Anterior cingulate cortex (tissue), 58 donors: ENCODE measurements around the gene THNSL1.
"Not testable (repeated sequence)": the region's sequence is repeated elsewhere in the genome, so short reads cannot be mapped to it uniquely, and the experiment has no call there.

Experiments used
- DNase-seq, 58 donors: peaks; one replicate each; lab custom pipeline; 2025; lab: John Stamatoyannopoulos, UW

THNSL1 gene, protein sequence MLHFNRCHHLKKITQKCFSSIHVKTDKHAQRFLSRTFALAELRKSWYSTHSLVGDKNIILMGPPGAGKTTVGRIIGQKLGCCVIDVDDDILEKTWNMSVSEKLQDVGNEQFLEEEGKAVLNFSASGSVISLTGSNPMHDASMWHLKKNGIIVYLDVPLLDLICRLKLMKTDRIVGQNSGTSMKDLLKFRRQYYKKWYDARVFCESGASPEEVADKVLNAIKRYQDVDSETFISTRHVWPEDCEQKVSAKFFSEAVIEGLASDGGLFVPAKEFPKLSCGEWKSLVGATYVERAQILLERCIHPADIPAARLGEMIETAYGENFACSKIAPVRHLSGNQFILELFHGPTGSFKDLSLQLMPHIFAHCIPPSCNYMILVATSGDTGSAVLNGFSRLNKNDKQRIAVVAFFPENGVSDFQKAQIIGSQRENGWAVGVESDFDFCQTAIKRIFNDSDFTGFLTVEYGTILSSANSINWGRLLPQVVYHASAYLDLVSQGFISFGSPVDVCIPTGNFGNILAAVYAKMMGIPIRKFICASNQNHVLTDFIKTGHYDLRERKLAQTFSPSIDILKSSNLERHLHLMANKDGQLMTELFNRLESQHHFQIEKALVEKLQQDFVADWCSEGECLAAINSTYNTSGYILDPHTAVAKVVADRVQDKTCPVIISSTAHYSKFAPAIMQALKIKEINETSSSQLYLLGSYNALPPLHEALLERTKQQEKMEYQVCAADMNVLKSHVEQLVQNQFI

DNA sequence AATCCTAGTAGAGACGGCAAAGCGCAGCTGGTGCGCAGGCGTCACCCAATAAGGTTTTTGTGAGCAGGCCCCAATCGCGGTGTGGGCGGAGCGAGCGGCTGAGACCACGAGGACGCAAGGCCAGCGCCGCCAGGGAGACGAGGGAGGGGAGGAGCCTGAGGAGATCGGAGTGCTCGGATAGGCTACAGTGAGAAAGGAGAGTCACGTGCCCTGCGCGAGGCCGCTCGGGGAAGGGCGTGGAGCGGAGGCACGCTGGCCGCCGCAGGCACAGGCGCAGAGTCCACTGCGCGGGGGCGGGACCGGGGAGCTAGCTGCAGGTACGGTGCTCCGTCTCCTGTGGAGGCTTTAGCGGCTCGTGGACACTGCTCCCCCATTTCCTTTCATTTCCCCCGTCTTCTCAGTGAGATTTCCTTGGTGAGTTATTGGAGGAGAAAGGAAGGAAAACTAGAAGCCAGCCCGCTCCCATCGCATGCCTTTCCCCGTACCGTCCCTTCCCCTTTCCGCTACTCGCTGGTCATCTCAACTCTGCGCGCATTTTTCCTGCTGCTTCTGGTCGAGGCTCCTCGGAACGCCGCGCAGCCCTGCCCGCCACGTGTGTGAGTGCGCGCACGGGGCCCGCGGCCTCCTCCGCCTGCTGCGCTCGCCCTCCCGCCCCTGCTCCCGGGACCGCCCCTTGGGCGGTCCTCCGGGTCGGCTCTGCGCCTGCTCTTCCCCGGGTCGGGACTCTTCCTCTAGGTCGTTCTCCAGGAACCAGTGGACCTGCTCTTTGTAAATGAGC lies at the start of gene THNSL1:
TSS of gene THNSL1 (plus strand) at position 237 of the 778 bp plus-strand sequence. CDS start 6,612 bp downstream, outside the sequence.
- DNase-seq = peak; percentile 79 to 99 (median 98)

DNA sequence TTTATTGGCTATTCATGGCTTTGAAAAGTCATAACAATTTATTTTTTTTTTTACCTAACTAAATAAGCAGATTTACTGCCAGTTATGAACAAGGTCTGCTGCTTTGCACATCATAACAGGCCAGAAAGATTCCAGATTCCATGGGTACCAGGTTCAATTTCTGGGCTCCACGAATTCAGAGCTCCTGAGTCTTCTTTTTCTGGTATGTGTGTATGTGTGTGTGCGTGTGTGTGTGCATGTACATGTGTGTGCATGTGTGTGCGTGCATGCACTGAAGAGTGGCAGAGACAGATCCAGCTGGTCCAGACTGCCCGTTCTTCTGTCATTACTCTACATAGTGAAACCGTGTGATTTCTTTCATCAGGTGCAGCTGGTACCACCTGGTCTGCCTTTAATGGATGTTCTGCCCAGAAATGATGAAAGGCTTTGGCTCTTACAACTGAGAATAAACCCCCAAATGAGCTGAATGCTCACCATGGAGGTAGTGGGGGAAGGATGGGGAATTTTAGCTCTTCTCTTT lies 49.4 kb upstream of the THNSL1 start:
- no peak for DNase-seq

DNA sequence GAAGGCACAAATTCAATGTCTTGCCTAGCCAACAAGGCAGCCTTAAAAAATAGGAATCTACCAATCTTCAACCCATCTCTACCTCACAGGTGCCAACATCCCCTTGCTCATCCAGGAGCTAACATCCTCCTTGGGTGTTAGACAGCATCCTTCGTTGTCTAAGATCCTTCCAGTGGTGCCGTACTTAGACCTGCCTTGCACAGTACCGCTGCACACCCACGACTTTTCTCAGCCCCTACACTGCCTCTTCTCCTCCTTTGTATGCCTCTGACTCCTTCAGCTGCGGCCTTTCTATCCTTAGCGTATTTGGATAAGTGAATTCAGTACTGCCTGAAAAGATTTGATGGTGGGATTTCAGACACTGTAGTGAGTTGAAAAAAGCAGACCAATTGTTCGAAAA lies 48.1 kb upstream of the THNSL1 start:
- no peak for DNase-seq

DNA sequence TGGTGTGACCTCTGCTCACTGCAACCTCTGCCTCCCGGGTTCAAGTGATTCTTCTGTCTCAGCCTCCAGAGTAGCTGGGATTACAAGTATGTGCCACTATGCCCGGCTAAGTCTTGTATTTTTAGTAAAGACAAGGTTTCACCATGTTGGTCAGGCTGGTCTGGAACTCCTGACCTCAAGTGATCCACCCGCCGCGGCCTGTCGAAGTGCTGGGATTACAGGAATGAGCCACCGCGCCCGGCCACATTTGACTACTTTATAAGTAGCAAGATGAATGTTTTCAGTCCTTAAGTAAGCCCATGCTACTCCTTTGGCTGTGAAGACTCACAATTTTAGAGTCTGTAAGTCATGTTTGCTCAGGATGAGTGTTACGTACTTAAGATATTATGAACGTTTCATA lies 47.5 kb upstream of the THNSL1 start:
- not testable (repeated sequence) for DNase-seq

DNA sequence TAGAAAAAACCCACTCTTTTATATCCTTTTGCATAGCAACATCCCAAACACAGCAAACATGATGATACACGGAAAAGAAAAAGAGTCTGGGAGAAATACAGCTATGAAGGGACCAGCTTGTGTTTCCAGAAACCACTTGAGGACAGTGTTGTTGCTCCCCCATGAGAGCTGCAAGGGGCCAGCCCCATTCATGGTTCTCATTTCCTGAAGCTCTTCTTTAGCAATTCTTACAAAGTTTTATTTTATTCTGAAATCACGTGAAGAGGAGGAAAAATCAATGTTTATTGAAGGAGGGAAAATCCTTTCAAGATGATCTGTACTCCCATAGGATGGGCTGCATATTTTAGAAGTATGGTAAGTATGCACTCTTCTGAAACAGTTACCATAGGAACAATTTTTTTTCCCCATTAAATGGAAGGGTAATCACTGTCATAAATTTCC lies 46.6 kb upstream of the THNSL1 start:
- no peak for DNase-seq

DNA sequence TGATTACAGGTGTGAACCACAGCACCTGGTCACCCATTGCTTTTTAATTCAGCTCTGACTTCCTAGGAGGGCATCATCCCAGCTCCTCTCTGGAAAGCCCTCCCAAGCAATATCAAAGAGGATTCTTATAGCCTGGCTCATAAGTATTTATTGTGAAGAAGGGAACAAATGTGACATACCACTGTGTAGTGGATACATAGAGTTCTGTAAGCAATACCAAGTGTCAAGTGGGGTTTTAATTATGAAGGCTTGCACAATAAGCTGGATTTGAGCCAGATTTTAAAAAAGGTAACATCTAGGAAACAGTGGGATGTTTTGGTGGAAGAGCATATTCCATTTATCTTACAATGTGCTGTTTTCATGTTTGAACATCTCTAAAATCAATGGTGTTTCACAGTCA lies 45.0 kb upstream of the THNSL1 start:
- no peak for DNase-seq

DNA sequence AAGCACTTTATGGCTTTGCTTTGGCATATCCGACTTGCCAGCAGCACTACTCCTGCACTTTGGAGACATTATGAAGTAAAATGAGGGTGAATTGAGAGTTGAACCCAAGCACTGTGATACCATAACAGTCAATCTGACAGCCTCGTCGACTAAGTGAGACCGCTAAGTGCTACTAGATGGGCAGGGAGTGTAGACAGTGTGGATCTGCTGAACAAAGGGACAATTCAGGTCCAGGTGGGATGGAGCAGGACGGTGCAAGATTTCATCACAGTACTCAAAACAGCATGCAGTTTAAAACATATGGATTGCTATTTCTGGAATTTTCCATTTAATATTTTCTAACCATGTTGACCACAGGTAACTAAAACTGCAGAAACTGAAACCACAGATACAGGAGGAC lies 43.2 kb upstream of the THNSL1 start:
- DNase-seq = no peak

DNA sequence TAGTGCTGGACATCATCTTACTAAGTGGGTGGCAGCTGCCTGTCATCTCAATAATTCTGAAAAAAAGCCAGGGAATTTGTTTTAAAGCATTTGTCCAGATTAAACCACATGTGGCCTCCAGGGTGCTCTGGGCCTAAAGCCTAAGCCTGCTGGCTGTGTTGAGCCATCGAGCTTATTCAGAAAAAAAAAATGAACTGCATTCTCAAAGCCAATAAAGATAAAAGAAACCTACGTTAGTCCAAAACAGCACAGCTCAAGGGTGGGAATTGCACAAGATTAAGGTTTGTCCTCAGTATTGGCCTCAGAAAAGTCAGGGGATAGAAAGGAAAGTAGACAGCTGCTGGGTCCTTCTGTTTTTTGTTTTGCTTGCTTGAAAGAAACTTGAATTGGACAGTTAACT lies 41.4 kb upstream of the THNSL1 start:
- no peak for DNase-seq

DNA sequence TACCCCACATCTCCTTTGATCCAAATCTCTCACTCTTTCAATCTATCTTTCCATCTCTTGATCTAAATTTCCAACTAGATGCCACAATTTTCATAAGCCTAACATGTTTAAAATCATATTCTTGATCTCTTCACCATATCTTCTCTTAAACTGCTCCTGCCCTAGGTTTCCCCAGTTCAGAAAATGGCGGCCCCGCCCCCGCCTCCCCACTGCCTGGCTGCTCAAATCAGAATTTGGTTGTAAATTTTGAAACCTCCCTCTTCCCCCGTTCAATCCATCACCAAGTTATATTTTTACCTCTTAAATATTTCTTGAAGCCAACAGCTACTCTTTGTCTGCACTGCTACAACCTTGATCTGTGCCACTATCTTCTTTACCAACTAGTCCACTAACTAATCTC lies 36.7 kb upstream of the THNSL1 start:
- DNase-seq = no peak

DNA sequence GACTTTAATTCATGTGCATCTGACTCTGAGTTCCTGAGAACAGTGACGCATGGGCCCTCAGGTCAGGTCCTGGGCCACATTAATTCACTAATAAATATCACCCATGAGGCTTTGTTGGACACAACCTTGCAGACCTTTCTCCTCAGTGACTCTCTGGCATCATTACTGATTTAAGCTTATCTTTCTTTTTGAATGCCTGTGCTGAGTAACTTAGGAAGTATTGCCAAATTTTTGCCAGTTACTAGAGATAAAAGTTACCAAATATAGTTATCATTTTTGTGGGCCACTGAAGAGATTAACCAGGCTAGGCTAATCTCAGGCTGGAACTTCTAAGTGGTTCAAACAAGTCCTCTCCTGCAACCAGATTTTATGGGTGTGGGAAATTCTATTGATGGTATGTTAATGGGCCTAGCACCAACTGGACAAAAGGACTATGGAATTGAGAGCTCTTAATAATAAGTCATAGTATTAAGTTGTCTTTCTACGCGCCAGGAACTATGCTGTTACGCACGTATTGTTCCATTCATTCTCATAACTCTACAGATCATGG lies 35.2 kb upstream of the THNSL1 start:
- DNase-seq = no peak

DNA sequence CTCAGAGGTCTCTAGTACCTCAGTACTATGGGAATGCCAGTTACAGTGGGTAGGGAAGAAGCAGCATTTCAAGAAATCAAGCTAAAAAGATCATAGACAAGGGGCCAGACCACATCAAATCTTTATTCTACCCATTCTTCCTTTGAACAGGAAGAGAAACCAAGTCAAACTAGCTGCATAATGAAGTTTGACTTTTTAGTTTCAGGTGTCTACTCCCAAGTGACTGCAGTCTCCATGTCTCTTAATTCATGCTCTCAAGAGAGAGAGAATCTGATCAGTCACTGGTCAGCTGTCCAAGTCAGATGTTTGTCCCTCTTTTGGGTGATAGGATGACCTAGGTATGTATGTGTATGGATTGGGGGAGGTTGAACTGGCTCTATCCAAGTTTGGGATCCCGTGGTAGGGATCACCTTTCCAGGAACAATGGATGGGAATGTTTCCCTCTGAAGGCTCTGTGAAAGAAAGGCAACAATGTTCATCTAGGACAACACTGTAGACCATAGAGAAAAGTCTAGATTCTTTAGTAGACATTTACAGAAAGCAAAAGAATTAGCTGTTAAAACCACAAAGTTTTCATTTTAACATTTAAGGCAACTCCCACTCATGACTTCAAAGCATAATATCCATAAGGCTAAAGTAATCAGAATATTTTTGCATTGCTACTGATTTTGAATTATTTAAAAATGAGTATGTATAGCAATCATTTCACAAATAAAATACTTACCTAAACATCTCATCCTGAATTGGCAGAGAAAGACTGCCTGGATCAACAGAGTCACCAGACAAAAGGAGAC lies 33.9 kb upstream of the THNSL1 start:
- DNase-seq = no peak

DNA sequence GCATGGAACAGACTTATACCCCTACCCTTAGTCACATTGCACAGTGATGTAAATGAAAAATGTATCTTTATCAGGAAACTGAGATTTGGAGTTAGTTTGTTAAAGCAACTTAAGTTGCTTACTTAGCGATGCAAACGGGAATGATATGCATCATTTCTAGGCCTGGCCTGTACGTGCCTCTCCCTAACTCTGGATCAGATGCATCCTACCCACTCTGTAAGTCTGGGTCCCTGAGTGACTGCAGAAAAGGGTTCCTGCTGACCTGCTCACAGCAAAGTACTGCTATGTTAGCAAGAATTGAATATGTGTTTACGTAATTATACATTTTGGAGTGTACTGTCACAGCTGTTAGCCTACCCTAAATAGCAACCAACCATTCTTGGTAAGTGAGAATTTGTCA lies 33.3 kb upstream of the THNSL1 start:
- no peak for DNase-seq

DNA sequence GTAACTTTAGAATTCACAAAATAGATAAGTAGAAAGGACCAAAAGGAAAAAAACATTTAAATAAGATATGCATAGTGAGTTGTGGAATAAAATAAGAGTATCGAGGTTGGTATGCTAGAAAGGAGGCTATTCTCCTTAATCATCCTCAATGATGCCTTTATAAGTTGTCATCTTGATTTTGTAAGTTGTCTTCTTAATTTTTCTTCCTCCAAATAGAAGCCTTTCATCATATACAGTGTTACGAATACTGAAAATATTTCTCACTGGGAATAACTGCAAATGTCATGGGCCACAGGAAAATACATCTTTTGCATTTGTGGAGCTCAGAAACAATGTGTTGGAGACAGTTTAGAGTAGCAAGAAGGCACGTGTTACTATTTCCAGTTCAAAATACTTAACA lies 32.5 kb upstream of the THNSL1 start:
- DNase-seq = no peak

DNA sequence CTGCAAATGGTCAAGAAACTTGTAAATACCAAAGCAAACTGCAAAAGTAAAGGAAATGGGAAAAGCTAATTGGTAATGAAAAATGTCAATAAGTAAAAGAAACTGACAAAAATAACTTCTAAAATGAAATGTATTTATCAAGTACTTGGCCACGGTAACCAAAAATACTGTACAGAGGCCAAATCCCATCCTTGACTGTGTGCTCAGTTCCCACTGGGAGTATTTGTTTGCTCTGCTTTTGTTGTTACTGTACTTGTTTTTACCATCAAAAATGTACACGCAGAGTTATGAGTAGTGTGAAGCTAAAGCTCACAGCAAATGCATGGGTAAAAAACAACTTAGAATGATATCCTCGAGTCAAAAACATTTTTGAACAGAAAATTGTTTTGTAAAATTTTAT lies 31.5 kb upstream of the THNSL1 start:
- DNase-seq = no peak

DNA sequence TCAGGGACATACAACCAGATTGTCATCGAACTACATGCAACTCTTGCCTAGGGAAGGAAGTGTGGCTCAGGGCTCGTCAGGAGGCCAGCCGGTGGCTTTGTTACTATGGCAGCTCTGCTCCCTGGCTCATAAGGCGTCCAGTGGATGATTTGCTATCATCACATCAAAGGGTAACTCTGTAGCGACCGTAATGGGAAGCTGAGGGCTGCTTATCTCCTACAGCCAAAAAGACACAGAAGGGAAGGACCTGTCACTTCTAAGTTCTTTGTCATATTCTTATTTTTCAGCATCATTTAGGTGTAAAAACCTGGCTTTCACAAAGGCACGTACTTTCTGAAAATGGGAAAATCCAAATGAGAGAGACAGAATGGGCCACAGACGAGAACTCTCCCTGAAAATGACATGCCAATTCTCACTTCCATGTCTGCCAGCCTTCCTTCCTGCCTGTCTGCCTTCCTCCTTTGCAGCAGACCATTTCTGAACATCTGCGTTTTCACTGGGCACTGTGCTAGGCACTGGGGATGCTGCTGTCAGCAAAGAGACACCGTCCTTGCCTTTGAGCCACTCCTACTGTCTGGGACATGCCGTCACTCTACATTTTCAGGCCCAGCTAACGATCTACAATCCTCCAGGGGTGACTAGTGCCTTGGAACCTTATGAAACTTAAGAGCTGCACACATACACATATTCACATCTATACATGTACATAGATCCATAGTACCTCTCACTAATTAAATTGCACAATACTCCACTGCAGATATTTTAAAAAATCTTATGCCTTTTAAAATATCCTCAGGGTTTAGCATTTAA lies 27.4 kb upstream of the THNSL1 start:
- DNase-seq = peak in 21 of 58 donors; percentile 2 to 42 (median 10)

DNA sequence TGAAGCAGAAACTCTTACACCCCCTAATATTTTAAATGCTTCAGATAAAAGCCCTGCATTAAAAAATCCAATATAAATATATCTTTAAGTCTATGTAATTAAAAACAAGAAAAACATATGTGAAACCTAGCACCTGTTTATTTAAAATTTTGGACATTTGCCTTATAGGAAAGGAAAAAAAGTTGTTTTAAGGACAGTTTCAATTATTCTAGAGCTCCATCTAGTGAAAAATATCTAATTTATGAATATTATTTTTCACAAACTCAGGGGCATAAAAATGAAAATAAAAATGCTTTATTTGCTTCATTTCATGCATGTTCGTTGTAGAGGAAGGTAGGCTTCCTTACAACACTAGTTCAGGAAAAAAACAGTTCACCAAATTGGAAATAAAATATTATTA lies 26.5 kb upstream of the THNSL1 start:
- DNase-seq = no peak

DNA sequence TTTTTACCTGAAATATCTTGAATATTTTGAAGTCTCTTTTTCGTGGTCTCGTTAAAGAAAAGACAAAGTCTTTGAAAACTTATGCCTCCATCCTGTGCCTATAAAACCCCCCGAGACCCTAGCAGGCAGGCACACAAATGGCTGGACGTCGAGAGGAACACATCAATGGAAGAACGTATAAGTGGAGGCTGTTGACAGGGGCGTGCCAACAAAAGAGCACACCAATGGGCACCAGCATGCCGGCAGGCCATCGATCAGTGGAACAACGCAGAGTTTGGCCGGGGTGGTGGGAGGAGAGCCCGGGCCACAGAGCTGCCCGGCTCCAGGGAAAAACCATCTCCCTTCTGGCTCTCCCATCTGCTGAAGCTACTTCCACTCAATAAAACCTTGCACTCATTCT lies 25.1 kb upstream of the THNSL1 start:
- no peak for DNase-seq

DNA sequence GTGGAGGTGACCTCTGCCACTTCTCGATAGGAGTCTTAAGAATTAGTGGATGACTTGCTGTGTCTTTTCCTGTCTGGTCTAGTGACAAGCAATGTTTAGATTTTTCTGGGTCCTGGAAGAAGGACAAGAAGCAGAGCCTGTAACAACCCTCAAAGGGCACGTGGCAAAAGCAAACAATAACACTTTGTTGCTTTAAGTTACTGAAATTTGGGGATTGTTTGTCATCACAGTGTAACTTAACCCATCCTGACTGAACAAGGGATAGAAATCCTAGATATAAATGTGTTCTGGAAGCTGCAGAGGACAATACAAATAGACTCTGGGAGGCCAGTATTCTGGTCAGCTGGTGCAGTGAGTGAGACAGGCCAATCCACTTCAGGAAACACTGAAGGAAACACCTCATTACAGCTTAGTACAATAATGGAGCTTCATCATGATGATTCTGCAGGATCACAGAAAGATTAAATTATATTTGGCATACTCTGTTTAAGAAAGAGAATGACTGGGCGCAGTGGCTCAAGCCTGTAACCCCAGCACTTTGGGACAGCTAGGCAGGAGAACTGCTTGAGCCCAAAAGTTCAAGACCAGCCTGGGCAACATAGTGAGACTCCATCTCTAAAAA lies 23.8 kb upstream of the THNSL1 start:
- no peak for DNase-seq
